NCI-H526 (cell line): ENCODE measurements around the gene SEPHS1.
"Not testable (repeated sequence)": the region's sequence is repeated elsewhere in the genome, so short reads cannot be mapped to it uniquely, and the experiment has no call there.

Source experiments
- DNase-seq, 2 experiments: peaks; one replicate each; lab custom pipeline; 2025; lab: John Stamatoyannopoulos, UW

The SEPHS1 gene, protein sequence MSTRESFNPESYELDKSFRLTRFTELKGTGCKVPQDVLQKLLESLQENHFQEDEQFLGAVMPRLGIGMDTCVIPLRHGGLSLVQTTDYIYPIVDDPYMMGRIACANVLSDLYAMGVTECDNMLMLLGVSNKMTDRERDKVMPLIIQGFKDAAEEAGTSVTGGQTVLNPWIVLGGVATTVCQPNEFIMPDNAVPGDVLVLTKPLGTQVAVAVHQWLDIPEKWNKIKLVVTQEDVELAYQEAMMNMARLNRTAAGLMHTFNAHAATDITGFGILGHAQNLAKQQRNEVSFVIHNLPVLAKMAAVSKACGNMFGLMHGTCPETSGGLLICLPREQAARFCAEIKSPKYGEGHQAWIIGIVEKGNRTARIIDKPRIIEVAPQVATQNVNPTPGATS

DNA sequence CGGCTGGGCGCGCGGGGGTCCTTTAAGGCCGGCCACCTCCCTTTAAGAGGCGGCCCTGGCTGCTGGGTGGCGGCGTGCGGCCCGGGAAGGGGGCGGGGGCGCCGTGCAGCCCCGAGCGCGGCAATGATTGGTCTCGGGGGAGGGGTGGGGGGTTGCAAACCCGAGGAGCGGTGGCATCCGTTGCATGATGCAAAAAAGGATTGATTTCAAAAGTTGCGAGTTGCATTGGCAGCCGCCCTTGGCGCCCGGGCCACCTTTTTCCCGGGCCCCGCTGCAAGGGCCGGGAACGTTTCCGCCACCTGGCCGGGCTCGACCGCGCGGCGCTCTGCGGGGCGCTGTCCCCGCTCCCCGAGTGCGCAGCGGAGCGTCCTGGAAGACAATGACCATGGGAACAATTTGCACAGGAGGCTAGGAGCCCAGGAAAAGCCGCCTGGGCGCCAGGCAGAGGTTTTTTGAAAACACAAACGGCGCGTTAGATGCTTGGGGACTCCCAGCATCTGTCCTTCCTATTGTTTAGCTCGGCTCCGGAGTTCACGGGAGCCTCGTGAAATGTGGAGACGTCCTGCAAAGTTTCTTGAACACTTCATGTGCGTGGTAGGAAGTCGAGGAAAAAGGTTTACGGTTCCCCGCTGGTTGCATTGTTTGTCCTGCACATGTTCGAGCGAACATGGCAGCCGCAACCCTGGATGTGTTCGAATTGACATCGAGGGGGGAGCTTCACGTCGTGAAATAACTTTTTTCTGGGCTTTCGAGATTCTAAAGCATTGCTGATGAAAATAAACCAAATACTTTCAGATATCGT, at the start of gene SEPHS1:
SEPHS1 (minus strand) TSS at position 78 of the 802 bp plus-strand sequence. CDS start 3,343 bp downstream, outside the sequence.
- DNase-seq, result peak; percentile 37 to 86

DNA sequence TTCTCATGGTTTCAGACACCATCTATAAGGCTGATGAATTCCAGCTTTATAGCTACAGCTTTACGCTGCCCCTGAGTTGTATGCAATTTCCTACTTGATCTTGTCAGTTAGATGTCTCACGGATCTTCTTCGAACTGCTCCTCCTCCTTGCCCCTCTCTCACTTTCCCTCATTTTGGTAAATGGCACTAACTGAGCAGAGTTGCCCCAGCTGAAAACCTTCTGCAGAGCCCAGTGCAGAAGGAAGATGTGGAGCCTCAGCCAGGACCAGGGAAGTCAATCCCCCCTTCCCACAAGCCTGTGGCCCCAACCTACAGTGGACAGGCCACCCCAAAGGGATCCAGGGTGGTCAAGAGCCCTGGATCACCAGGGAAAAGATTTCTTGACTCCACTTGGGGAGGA, 49.0 kb upstream of the SEPHS1 start:
- DNase-seq, result no peak

DNA sequence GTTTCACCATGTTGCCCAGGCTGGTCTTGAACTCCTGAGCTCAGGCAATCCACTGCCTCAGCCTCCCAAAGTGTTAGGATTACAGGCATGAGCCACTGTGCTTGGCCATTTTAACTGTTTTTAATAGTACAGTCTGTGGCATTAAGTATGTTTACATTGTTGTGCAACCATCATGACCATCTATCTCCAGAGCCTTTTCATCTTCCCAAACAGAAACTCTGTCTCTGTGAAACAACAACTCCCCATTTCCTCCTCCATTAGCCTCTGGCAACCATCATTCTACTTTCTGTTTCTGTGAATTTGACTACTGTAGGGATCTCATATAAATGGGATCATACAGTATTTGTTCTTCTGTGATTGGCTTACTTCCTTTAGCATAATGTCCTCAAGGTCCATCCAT, 48.3 kb upstream of the SEPHS1 start:
- DNase-seq, result no peak

DNA sequence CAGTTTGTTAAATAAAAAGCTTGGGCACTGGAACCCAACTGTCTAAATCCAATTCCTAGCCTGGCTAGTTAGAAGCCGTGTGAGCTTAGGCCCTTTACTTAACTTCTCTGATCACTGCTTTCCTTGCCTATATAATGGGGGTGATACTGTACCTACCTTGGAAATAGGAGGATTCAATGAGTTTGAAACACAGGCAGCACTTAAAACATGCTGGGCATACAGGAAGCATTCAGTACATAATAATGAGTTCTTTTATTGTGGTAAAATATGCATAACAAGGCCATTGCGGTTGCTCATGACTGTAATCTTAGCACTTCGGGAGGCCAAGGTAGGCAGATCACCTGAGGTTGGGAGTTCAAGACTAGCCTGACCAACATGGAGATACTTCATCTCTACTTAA, 47.4 kb upstream of the SEPHS1 start:
- DNase-seq, result no peak

DNA sequence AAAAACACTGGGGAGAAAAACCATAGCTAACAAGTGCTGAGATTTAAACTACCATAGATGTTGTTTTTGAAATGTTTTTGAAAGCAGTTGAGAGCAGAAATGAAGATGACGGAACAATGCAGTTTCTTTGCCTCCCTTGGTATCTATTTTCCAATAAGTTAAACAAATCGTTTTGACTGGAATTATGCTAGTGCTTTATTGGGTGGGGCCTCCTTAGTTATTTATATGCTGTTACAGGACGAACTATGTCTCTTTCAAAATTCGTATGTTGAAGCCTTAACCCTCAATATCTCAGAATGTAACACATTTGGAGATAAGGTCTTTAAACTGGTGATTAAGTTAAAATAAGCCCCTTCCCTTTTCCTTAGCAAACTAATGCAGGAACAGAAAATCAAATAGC, 45.5 kb upstream of the SEPHS1 start:
- DNase-seq, result no peak

DNA sequence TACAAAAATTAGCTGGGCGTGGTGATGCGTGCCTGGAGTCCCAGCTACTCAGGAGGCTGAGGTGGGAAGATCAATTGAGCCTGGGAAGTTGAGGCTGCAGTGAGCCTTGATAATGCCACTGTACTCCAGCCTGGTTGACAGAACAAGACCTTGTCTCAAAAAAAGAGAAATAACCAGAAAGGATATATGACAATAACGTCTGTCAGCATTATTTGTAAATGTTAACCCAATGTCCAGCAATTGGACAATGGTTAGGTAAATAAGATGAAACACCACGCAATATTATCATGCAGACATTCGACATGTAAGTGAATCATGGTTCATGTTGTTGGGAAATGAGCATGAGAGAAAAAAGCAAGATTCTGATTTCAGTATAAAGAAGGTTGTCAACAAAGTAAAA, 44.6 kb upstream of the SEPHS1 start:
- no peak for DNase-seq

DNA sequence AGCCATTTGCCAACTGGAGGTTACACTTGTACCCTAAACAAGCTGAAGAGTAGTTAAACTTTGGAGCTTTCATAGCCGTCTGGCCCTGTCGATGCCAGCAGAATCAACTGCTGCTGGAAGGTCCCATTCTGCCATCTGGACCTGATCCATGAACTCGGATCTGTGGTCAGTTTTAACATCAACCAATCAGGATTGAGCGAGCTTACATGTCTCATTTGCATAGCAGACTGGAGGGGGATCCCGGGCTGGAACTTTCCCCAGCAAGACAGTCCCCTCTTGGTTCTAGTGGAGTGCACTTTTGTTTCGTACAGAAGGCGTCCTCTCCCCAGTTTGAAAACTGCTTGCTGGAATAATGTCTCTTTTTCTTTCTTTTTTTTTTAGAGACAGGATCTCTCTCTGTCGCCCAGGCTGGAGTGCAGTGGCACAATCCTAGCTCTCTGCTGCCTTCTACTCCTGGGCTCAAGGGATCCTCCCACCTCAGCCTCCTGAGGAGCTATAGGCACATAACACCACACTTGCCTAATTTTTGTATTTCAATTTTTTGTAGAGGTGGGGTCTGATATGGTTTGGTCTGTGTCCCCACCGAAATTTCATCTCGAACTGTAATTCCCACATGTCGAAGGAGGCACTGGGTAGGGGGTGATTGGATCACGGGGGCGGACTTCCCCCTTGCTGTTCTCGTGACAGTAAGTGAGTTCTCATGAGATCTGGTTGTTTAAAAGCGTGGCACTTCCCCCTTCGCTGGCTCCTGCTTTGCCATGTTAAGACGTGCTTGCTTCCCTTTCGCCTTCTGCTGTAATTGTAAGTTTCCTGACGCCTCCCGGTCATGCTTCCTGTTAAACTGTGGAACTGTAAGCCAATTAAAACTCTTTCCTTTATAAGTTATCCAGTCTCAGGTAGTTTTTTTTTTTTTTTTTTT, 42.8 kb upstream of the SEPHS1 start:
- no peak for DNase-seq

DNA sequence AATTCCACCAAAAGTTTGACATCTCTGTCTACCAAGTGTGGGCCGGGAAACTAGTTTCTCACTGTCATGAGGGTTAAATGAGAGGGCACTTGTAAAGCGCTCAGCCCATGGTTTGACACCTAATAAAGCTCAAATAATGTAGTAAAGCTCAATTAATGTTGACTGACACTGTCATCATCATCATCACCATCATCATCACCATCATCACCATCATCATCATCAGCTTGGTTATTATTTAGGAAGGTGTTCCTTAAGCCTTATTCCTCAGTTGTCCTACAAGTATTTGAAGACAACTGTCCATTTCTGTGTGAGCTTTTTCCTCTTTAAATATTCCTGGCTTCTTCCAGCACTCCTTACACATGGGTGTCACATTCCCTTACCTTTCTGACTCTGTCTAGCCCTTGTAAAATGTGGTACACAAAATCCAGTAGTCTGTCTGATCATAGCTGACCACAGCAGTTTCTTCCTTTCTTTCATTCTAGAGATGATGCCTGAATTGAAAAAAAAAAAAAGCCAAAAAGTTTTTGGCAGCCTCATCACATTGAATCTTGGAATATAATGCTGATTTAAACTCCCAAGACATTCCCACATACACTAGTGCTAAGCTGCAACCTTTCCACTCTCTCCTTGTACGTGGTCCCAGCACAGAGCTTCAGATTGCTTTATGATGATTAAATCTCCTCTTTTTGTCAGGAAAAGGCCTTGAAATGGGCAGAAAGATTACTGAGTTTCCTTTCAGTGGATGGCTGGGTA, 40.6 kb upstream of the SEPHS1 start:
- DNase-seq, result no peak

DNA sequence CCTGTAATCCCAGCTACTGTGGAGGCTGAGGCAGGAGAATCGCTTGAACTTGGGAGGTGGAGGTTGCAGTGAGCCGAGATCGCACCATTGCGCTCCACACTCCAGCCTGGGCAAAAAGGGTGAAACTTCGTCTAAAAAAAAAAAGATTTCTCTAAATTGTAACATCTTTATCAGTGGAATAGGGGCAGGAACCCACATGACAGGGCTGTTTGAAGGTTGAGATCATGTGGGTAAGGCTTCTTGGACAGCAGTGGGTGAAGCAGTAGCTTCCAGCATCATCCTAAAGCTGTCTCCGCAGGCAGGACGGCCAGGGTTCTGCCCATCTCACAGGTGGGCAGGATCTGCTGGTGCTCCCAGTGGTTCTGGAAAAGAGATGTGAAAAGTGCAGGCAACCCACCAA, 37.9 kb upstream of the SEPHS1 start:
- DNase-seq, result no peak

DNA sequence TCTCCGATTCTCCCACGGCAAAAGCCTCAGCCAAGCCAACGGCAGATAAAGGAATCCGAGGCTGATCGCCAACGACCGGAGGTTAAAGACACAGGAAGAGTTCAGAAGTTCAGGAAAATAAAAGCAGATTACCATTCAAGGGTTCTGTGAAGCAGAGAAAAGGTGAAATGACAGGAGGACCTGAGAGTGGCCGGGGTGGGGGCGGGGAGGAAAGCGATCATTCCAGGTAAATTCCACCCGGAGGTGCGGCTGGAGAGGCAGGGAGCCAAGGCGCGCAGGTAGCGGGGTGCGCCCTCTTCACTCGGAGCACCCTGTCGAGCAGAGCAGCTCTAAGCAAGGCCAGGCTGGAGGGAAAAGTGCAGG, 35.3 kb upstream of the SEPHS1 start:
- DNase-seq, result peak in 1 of 2 experiments; percentile 35

DNA sequence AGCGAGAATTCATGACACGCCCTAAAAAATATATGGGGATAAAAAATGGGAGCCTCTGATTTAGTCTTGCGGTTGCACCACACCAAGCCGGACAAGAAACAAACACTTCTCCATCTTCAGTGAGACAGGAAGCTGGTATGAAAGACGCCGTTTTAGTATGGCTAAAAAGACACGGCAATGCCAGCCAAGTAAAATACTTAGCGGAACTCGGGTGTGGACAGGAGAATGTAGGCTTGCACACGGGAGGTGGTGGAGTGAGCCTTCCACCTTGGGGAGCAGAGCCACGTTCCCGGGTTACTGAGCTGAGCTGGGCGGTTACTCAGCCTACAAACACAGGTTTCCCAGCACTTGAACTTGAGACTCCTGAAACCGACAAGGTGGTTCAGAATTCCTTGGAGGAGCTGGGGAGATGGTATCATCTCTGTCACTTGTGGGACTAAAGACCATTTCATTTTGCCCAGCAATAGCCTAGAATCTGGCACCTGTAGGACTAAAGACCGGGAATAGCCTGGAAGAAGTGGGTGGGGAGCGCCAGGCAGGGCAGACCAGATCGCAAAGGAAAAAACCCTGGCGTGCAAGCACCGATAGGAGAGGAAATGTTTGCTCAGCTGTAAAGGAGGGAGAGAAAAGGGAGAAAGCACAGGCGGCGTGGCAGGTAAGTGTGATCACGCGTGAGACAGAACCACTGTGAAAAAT, 34.8 kb upstream of the SEPHS1 start:
- DNase-seq, result peak in 1 of 2 experiments; percentile 41

DNA sequence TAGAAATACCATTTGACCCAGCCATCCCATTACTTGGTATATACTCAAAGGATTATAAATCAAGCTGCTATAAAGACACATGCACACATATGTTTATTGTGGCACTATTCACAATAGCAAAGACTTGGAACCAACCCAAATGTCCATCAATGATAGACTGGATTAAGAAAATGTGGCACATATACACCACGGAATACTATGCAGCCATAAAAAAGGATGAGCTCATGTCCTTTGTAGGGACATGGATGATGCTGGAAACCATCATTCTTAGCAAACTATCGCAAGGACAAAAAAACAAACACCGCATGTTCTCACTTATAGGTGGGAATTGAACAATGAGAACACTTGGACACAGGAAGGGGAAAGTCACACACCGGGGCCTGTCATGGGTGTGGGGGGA, 31.0 kb upstream of the SEPHS1 start:
- not testable (repeated sequence) for DNase-seq

DNA sequence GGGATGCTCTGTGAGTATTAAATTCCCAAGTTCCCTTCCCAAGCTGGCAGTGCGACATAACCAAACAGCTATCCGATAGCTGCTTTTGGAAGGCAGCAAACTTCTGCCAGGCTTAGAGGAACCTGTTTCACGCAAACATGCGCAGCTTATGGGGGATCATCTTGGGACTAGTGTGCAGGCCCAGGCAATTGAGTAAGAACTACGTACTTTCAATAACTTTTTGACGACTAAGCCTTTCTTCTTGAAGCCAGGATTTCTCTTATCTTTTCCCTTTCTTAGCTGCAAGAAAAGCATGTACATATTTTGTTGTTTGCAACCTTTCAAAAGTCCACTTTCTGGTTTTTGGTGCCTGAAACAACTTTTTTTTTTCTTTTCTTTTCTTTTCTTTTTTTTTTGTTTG, 28.7 kb upstream of the SEPHS1 start:
- DNase-seq, result no peak

DNA sequence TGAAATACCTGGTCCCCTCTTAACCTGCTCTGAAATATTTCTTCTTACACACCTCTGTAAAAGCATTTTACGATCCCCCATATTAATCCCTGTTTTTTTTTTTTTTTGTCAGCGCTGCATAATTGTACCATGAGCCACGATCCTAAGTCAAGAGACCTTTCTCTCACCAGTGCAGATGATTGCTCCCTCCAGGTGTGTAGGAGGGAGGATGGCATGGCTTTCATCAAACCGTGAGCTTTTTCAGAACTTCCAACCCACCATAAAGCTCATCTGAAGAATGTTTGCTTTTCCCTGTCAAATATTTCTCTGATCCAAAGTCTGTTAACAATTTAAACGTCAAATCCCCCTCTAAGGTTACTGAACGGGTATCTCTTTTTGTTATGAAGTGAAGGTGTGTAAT, 28.2 kb upstream of the SEPHS1 start:
- no peak for DNase-seq

DNA sequence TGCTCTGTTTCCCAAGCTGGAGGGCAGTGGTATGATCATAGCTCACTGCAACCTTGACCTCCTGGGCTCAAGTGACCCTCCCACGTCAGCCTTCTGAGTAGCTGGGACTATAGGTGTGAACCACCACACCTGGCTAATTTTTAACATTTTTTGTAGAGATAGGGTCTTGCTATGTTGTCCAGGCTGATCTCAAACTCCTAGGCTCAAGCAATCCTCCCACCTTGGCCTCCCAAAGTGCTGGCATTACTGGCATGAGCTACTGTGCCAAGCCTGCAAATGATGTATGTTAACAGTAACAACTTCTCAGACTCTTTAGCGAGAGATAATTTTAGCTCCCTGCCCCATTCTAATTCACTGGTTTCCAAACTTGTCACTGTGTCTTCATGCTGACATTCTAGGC, 27.7 kb upstream of the SEPHS1 start:
- DNase-seq, result no peak

DNA sequence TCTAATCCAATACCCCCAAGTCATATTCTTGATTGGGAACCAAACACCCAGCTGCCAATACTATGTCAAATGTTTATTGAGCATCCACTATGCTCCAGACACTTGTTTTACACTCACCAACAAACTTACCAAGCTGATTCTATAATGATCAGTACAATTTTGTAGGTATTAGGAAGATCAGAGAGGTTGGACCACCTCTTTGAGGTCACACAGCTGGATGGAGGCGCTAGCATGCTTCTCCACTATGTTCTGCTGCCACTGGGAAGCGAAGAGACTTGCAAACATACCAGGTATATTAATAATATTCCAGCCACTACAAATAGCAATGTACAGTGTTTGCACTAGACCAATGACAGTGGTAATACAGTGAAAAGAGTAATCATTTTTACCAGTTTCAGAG, 25.6 kb upstream of the SEPHS1 start:
- no peak for DNase-seq

DNA sequence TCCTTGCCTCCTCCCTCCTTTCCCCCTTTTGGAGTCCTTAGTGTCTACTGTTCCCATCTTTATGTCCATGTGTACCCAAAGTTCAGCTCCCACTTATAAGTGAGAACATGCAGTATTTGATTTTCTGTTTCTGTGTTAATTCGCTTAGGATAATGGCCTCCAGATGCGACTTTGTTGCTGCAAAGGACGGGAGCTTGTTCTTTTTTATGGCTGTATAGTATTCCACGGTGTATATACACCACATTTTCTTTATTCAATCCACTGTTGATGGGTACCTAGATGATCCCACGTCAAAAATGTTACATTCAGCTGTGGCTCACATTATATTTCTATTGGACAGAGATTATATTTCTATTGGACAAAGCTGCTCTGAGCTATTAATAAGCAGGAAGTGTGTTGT, 24.4 kb upstream of the SEPHS1 start:
- no peak for DNase-seq

DNA sequence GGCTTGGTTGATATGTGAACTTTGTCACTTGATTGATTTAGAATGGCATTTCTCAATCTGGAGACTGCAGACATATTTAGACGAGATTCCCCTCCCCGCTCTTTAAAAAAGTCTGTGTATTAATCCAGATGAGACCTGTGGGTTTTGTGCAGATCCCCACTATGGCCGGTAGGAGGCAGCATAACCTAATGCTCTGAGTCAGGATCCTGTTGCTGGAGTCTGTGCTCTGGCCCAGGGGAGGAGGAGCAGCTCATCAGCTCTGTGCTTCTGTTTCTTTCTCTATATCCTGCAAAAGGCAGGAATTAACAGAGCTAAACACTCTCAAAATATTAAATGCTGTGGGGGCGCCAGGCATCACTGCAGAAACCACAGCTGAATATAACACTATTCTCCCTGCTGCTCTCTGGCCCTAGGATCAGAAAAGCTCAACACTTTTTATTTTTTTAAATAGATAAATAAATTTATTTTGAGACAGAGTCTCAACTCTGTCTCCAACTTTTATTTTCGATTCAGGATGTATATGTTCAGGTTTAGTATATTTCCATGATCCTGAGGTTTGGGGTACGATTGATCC, 23.9 kb upstream of the SEPHS1 start:
- peak; percentile 65 to 85 for DNase-seq

DNA sequence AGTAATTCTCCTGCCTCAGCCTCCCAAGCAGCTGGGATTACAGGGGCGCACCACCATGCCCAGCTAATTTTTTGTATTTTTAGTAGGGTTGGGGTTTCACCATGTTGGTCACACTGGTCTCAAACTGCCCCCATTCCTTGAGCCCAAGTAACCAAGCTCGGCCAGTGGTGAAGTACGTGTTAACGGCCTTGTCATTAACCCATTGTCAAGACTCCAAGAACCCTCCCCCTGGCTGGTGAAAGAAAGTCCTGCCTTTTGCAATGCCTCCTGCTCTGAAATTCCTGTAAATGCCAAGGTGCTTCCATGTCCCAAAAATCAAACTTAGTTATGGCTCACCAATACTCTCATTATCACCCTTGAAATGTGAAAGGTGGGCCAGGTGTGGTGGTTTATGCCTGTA, 18.8 kb upstream of the SEPHS1 start:
- DNase-seq, result no peak

DNA sequence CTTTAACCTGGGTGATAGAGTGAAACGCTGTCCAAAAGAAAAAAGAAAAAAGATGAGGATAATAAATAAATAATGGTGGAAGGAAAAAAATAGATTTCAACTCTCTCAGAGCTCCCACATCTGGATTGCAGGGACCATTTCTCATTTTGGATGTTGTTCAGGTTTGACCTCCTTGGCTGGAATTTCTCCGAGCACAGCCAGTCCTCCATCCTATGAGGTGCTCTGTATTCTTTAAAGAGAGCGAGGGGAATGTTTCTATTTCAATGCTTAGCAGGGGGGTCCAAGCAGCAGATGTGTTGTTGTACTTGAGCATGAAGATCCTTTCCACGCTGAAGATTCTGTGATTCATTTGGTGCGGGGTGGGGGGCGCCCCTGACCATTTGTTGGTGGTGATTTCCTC, 17.7 kb upstream of the SEPHS1 start:
- DNase-seq, result no peak

DNA sequence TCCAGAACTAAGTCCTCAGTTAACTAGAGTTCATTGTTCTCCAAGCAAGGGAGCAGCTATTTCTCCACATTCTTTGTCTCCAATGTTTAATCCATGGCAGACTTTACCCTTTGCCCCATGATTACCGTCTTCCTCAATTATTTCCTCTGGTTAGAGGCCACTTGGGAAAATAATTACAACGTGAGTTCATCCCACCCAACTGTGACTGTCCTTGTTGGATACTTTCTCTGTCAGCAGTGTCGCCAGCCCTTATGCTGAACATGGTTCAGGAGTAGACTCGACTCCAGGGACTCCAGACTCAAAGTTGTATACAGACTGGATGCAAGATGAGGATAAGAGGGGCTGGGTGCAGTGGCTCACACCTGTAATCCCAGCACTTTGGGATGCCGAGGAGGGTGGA, 17.1 kb upstream of the SEPHS1 start:
- DNase-seq, result no peak
